Vagina (tissue), 2 donors: ENCODE measurements around the gene SCYL1. TPM values are rescaled to one million over a fixed set of nuclear protein-coding genes. Genes with fewer than 3 reads are reported as not detected.
A peak's percentile ranks its signal among the peaks of the same experiment; 100 is the strongest.

Source experiments
- DNase-seq, 2 donors: peaks; one replicate each; pipeline ENCODE4 v3.0.0-alpha.2; 2017; ENCODE audit errors: extremely low spot score in 2 of 2
- H3K27ac ChIP-seq: fragments of 200-600 bp; sonication (generic); one replicate; pipeline ENCODE4 v1.5.1; 2019
- H3K27me3 ChIP-seq: fragments of 200-600 bp; sonication (generic); one replicate; pipeline ENCODE4 v1.5.1; 2019
- H3K36me3 ChIP-seq, 2 donors: fragments of 200-600 bp; sonication (generic); one replicate each; pipeline ENCODE4 v1.5.1; 2017 to 2019
- H3K4me1 ChIP-seq: fragments of 200-600 bp; sonication (generic); one replicate; pipeline ENCODE4 v1.5.1; 2019
- H3K4me3 ChIP-seq, 2 donors: fragments of 200-600 bp; sonication (generic); 1 replicate in 1 of 2; 2 replicates in 1 of 2; pipeline ENCODE4 v1.5.1; 2016 to 2019
- H3K9me3 ChIP-seq: fragments of 200-600 bp; sonication (generic); one replicate; pipeline ENCODE4 v1.5.1; 2019
- CTCF ChIP-seq, 3 experiments: fragments of 450-650 bp in 2 of 3; fragments of 200-600 bp in 1 of 3; sonication (generic) in 1 of 3; IDR thresholded peaks; one replicate each; pipeline ENCODE4 v1.5.1; 2017 to 2019; ENCODE audit warnings: antibody characterized with exemption in 3 of 3, mild to moderate bottlenecking in 2 of 3, moderate library complexity in 2 of 3
- POLR2A ChIP-seq, 2 donors: fragments of 450-650 bp; IDR thresholded peaks; one replicate each; pipeline ENCODE4 v1.6.1; 2017; ENCODE audit warnings: antibody characterized with exemption in 2 of 2, mild to moderate bottlenecking in 2 of 2, moderate library complexity in 2 of 2
- POLR2AphosphoS5 ChIP-seq, 2 donors: sonication (generic); formaldehyde crosslinking; IDR thresholded peaks; one replicate each; pipeline ENCODE4 v1.9.0; 2017; ENCODE audit warnings: antibody characterized with exemption in 2 of 2, mild to moderate bottlenecking in 2 of 2, low read depth in 1 of 2; ENCODE audit not compliant: insufficient read depth in 1 of 2
- intact Hi-C: fragments of 100-400 bp; cut with DNase I; formaldehyde crosslinking; loops from one replicate; pipeline ENCODE4 v1.15.1; 2023
- total RNA-seq: library from RNA; depleted of rRNA; stranded (reverse); fragments of >200 nt; gene quantifications from one replicate; pipeline ENCODE4 v1.2.3, GENCODE V29; 2016

The SCYL1 gene
- total RNA-seq, 1 donor from 2014 or later = 77.3 TPM

DNA sequence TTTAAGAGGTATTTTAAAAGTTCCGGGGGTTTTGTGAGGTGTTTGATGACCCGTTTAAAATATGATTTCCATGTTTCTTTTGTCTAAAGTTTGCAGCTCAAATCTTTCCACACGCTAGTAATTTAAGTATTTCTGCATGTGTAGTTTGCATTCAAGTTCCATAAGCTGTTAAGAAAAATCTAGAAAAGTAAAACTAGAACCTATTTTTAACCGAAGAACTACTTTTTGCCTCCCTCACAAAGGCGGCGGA, 26.2 kb upstream of the SCYL1 start:
- intact Hi-C loops = loop anchor here (2.0 kb wide), 1 partner anchor 76 kb away; the partner anchor contains the start of gene NEAT1

DNA sequence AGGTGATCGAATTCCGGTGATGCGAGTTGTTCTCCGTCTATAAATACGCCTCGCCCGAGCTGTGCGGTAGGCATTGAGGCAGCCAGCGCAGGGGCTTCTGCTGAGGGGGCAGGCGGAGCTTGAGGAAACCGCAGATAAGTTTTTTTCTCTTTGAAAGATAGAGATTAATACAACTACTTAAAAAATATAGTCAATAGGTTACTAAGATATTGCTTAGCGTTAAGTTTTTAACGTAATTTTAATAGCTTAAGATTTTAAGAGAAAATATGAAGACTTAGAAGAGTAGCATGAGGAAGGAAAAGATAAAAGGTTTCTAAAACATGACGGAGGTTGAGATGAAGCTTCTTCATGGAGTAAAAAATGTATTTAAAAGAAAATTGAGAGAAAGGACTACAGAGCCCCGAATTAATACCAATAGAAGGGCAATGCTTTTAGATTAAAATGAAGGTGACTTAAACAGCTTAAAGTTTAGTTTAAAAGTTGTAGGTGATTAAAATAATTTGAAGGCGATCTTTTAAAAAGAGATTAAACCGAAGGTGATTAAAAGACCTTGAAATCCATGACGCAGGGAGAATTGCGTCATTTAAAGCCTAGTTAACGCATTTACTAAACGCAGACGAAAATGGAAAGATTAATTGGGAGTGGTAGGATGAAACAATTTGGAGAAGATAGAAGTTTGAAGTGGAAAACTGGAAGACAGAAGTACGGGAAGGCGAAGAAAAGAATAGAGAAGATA, 25.7 kb upstream of the SCYL1 start, which contains the start of gene MALAT1:
Gene MALAT1, plus strand, starts transcription at position 69 of the 736 bp plus-strand sequence.
- TF ChIP-seq POLR2A (IDR thresholded peaks at IDR 0.05) (peak; percentile 94 to 100), CTCF (IDR thresholded peaks at IDR 0.05) (peak in 1 of 3 experiments; percentile 3), POLR2AphosphoS5 (IDR thresholded peaks at IDR 0.05; ENCODE audit: insufficient read depth in 1 of 2, low read depth in 1 of 2) (peak; percentile 100)
- Histone ChIP-seq H3K9me3 (no peaks in the 10 kb centered on the region), H3K4me1 (peaks cover 29% of the 10 kb centered on the region), H3K27me3 (no peaks in the 10 kb centered on the region), H3K4me3 (peak within 1 kb of the TSS; percentile 77 to 83), H3K27ac (peak within 1 kb of the TSS; percentile 100), H3K36me3 (peaks cover 19 to 32% of the 10 kb centered on the region in 2 donors)
- DNase-seq = peak in 1 of 2 donors; percentile 95
- intact Hi-C loops = loop anchor here (2.0 kb wide), 1 partner anchor 76 kb away; the partner anchor contains the start of gene NEAT1

More for the DNA sequence above, 26.2 kb upstream of the SCYL1 start:
- H3K27ac ChIP-seq = peak overlapping the region; percentile 100
- H3K9me3 ChIP-seq = no peaks in the 10 kb centered on the region
- peaks cover 19 to 28% of the 10 kb centered on the region in 2 donors for H3K36me3 ChIP-seq
- DNase-seq = no peak
- peak overlapping the region; percentile 77 to 83 for H3K4me3 ChIP-seq
- peaks cover 33% of the 10 kb centered on the region for H3K4me1 ChIP-seq
- TF ChIP-seq CTCF (IDR thresholded peaks at IDR 0.05) (peak in 1 of 3 experiments; percentile 1), POLR2A (IDR thresholded peaks at IDR 0.05) (no peak), POLR2AphosphoS5 (IDR thresholded peaks at IDR 0.05; ENCODE audit: insufficient read depth in 1 of 2, low read depth in 1 of 2) (no peak)
- H3K27me3 ChIP-seq = no peaks in the 10 kb centered on the region

DNA sequence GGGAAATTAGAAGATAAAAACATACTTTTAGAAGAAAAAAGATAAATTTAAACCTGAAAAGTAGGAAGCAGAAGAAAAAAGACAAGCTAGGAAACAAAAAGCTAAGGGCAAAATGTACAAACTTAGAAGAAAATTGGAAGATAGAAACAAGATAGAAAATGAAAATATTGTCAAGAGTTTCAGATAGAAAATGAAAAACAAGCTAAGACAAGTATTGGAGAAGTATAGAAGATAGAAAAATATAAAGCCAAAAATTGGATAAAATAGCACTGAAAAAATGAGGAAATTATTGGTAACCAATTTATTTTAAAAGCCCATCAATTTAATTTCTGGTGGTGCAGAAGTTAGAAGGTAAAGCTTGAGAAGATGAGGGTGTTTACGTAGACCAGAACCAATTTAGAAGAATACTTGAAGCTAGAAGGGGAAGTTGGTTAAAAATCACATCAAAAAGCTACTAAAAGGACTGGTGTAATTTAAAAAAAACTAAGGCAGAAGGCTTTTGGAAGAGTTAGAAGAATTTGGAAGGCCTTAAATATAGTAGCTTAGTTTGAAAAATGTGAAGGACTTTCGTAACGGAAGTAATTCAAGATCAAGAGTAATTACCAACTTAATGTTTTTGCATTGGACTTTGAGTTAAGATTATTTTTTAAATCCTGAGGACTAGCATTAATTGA, 25.0 kb upstream of the SCYL1 start:
- Histone ChIP-seq H3K36me3 (peaks cover 19 to 39% of the 10 kb centered on the region in 2 donors), H3K9me3 (no peaks in the 10 kb centered on the region), H3K27ac (peak overlapping the region; percentile 100), H3K27me3 (no peaks in the 10 kb centered on the region), H3K4me3 (peak overlapping the region; percentile 77 to 83), H3K4me1 (peaks cover 29% of the 10 kb centered on the region)
- TF ChIP-seq CTCF (IDR thresholded peaks at IDR 0.05) = no peak
- no peak for TF ChIP-seq POLR2AphosphoS5 (IDR thresholded peaks at IDR 0.05; ENCODE audit: insufficient read depth in 1 of 2, low read depth in 1 of 2)
- no peak for TF ChIP-seq POLR2A (IDR thresholded peaks at IDR 0.05)
- intact Hi-C loops = loop anchor here (2.0 kb wide), 1 partner anchor 77 kb away; the partner anchor contains the start of gene NEAT1
- DNase-seq = no peak

- intact Hi-C loops = no loop called here
- Histone ChIP-seq H3K27ac (peak overlapping the region; percentile 100), H3K4me1 (peaks cover 29% of the 10 kb centered on the region), H3K27me3 (no peaks in the 10 kb centered on the region), H3K9me3 (no peaks in the 10 kb centered on the region), H3K36me3 (peaks cover 19 to 46% of the 10 kb centered on the region in 2 donors), H3K4me3 (peak overlapping the region; percentile 77 to 83)
- DNase-seq = no peak
- peak in 1 of 2 donors; percentile 36 for TF ChIP-seq POLR2A (IDR thresholded peaks at IDR 0.05)
- no peak for TF ChIP-seq CTCF (IDR thresholded peaks at IDR 0.05)
- TF ChIP-seq POLR2AphosphoS5 (IDR thresholded peaks at IDR 0.05; ENCODE audit: insufficient read depth in 1 of 2, low read depth in 1 of 2) = peak; percentile 42 to 94
Observed at GRCh38 chr11:65500387-65501185, 24.3 kb upstream of the SCYL1 start.
